Mammary microvascular endothelial cell (primary cell): ENCODE results near the gene MYLK3. TPM values are rescaled to one million over a fixed set of nuclear protein-coding genes. Genes with fewer than 3 reads are reported as not detected.

ENCODE experiments used
- total RNA-seq: library from RNA; depleted of rRNA; stranded (reverse); fragments of >200 nt; gene quantifications from 2 replicates; pipeline ENCODE4 v1.2.3, GENCODE V29; 2015

The MYLK3 gene
- under 0.01 and 1.4 TPM in 2 replicates for total RNA-seq

DNA sequence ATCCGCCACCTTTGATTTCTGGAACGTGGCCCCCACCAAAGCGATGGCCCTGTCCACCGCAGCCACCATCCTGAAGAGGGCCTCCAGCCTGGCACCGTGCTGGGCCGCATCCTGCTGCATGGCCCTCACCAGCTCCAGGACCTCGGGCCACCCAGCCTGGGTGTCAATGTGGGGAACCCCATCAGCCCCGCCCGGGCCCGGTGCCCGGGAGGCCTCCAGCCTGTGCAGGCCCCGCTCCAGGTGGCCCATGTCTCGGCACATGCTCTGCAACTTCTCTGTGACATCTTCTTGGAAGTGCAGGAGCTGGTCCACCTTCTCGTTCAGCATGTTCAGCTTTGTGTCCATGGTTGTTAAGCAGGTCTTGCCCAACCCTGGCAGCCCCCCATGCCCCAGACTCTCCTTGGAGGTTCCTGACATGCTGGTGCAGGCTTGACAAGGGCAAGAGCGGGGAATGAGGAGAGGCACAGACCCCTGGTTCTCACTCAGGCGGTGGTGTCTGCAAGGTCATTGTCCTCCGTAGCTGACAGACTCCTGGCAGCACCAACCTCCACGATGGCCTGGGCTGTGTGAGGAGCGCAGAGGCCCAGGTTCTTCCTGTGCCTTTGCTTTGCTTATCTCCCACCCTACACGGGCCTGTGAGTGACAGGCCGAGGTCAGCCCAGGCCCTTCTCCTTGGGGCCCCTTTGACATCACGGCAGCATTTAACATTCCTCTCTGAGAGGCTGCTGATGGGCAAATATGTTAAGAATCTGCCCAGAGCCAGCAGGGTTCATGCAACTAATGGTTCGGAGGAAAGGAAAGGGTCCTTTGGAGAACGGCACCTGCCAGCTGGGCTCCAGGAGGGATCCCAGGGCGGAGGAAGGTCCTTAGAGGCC is at the start of gene MYLK3:
Gene MYLK3, minus strand, starts transcription at position 568 of the 875 bp plus-strand sequence. Its CDS starts 151 bp downstream, at position 417.

DNA sequence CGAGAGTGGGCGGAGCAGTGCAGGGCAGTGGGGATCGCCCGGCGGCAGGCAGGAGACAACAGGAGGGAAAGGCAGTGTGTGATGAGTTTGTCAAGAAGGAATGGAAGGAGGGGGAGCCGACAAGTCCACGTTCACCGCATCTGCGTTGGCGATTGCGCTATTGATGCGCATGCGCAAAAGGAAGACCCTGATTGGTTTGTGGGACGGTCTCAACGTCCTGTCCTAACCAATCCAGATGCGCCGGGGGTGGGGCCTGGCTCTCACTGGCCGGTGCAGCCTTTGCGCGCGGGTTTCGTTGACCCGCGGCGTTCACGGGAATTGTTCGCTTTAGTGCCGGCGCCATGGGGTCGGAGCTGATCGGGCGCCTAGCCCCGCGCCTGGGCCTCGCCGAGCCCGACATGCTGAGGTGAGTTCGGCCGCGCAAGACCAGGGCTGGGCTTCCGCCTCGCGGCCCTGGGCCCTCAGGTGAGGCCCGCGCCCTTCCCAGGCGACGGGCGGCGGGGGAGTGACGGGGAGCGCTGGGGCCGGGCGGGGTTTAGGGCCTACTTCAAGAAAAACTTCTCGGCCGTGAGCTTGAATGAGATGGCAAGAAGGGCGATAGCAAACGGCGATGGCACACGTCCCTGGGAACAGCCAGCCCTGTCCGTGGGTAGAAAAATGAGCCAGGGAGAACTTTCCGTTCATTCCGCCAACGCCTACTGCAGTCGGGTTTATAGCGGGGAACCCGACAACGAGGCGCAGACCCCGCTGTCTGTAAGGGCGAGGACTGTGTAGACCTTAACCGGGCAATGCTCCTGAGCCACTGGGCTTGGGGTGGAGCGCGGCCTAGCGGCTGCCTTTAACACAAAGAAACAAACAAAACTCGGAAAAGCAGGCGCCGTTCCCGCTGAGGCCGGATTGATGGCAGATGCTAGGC is 58.5 kb downstream of the MYLK3 start, which contains the start of gene ORC6:
Gene ORC6, plus strand, starts transcription at position 295 of the 916 bp plus-strand sequence. Its CDS starts 47 bp downstream, at position 342.

DNA sequence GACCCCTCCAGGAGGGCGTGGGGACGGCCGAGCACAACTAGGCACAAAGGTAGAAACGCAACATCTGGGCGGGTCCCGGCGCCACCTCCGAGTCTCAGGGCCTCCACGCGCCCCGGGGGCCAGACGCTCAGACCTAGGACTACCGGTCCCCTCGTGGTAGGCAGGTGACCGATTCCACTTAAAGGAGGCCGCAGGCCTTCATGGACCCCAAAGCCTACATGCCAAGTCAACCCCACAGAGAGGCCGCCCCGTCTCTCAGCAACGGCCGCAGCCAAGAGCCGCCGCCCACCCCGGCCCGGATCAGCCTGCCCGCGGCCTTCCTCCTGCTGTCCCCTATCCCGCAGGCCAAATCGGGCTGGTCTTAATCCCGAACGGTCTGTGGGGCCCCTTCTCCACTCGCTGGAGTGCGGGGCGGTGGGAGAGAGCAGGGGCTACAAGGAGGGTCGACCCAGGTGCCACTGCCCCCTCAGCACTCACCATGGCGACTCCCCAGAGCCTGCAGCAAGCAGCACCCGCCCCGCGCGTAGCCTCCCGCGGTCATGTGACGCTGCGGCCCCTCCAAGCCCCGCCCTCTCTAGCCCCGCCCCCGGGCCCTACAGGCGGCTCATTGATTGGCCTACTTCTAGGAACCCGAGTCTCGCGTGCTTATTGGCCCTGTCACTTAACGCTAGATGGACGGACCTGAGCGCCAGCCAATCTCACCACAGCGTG is 59.3 kb downstream of the MYLK3 start, which contains the start of gene VPS35:
Gene VPS35, minus strand, starts transcription at position 525 of the 711 bp plus-strand sequence. Its CDS starts 45 bp downstream, at position 480.

Other genes with a start within 250 kb of the MYLK3 start
- gene SHCBP1, start 127.0 kb downstream of the MYLK3 start, total RNA-seq: 37.5 and 39.0 TPM in 2 replicates
- gene VPS35, start 59.2 kb downstream of the MYLK3 start, total RNA-seq: 84.8 and 128 TPM in 2 replicates
- 17.6 and 22.5 TPM in 2 replicates for gene ORC6, start 58.7 kb downstream of the MYLK3 start, total RNA-seq
- gene C16orf87, start 82.8 kb upstream of the MYLK3 start, total RNA-seq: 5.1 and 8.2 TPM in 2 replicates
- gene GPT2, start 136.0 kb upstream of the MYLK3 start, total RNA-seq: 9.0 and 13.6 TPM in 2 replicates
- 48.1 and 52.2 TPM in 2 replicates for gene DNAJA2, start 225.3 kb upstream of the MYLK3 start, total RNA-seq